Measurements from ENCODE around the gene TMEM138.
"Not testable (repeated sequence)": the region's sequence is repeated elsewhere in the genome, so short reads cannot be mapped to it uniquely, and the experiment has no call there.

Gene TMEM138

GRCh38 chr11:61368646-61369045, 6.5 kb downstream of the TMEM138 start:
- no peak for DNase-seq

- DNase-seq, result no peak
These were observed 7.5 kb downstream of the TMEM138 start for GRCh38 chr11:61369372-61370348.

- no peak for DNase-seq
These were observed 8.3 kb downstream of the TMEM138 start for GRCh38 chr11:61370349-61371005.

- no peak for DNase-seq
These were observed 10.7 kb downstream of the TMEM138 start for GRCh38 chr11:61372659-61373420.

- no peak for DNase-seq
These were observed 13.6 kb downstream of the TMEM138 start for GRCh38 chr11:61375761-61376108.

GRCh38 chr11:61377461-61378160, 15.4 kb downstream of the TMEM138 start:
- no peak for DNase-seq

- no peak for DNase-seq
These were observed 16.6 kb downstream of the TMEM138 start for GRCh38 chr11:61378713-61379313.

GRCh38 chr11:61380884-61381283, 18.7 kb downstream of the TMEM138 start:
- no peak for DNase-seq

GRCh38 chr11:61383859-61384258, 21.7 kb downstream of the TMEM138 start:
- DNase-seq, result not testable (repeated sequence)

- DNase-seq, result no peak
These were observed 22.4 kb downstream of the TMEM138 start for GRCh38 chr11:61384271-61385242.

GRCh38 chr11:61390161-61390560, 28.0 kb downstream of the TMEM138 start:
- DNase-seq, result no peak

GRCh38 chr11:61392981-61393595, 30.9 kb downstream of the TMEM138 start:
- DNase-seq, result no peak

GRCh38 chr11:61401173-61401572, 39.0 kb downstream of the TMEM138 start:
- no peak for DNase-seq

- DNase-seq, result no peak
These were observed 39.4 kb downstream of the TMEM138 start for GRCh38 chr11:61401573-61401972.

GRCh38 chr11:61403658-61404057, 41.5 kb downstream of the TMEM138 start:
- no peak for DNase-seq

- no peak for DNase-seq
These were observed 41.9 kb downstream of the TMEM138 start for GRCh38 chr11:61404103-61404502.

GRCh38 chr11:61404641-61405040, 42.5 kb downstream of the TMEM138 start:
- no peak for DNase-seq

- no peak for DNase-seq
These were observed 43.9 kb downstream of the TMEM138 start for GRCh38 chr11:61406067-61406466.

- DNase-seq, result no peak
These were observed 45.0 kb downstream of the TMEM138 start for GRCh38 chr11:61406991-61407728.

GRCh38 chr11:61411589-61411988, 49.4 kb downstream of the TMEM138 start:
- no peak for DNase-seq
